ENCODE measurements around the gene WDR6. TPM values are rescaled to one million over a fixed set of nuclear protein-coding genes. Genes with fewer than 3 reads are reported as not detected.
A peak's percentile ranks its signal among the peaks of the same experiment; 100 is the strongest.
"Not testable (repeated sequence)": the region's sequence is repeated elsewhere in the genome, so short reads cannot be mapped to it uniquely, and the experiment has no call there.

The WDR6 gene
- total RNA-seq, 1 donor from 2014 or later, result 54.3 TPM

- Histone ChIP-seq H3K9ac (ENCODE audit: low read depth in 1 of 3, low read length in 3 of 3) (no peak overlapping the region), H3K4me3 (ENCODE audit: low read length in 3 of 3) (no peak overlapping the region), H3K9me3 (ENCODE audit: control insufficient read depth in 3 of 3, low read length in 3 of 3) (no peaks in the 10 kb centered on the region), H3K27me3 (ENCODE audit: control insufficient read depth in 3 of 3, insufficient read depth in 3 of 3, low read length in 3 of 3) (no peaks in the 10 kb centered on the region), H3K27ac (ENCODE audit: low read depth, low read length) (no peak overlapping the region), H3K36me3 (ENCODE audit: control insufficient read depth in 3 of 3, insufficient read depth in 3 of 3, low read length in 3 of 3) (peaks cover 0 to 6% (median 0%) of the 10 kb centered on the region in 3 donors), H3K4me1 (ENCODE audit: control insufficient read depth in 3 of 3, insufficient read depth in 3 of 3, low read length in 3 of 3) (peaks cover 16 to 27% (median 17%) of the 10 kb centered on the region in 3 donors)
These were observed 2.6 kb upstream of the WDR6 start for GRCh38 chr3:49004352-49005302.

DNA sequence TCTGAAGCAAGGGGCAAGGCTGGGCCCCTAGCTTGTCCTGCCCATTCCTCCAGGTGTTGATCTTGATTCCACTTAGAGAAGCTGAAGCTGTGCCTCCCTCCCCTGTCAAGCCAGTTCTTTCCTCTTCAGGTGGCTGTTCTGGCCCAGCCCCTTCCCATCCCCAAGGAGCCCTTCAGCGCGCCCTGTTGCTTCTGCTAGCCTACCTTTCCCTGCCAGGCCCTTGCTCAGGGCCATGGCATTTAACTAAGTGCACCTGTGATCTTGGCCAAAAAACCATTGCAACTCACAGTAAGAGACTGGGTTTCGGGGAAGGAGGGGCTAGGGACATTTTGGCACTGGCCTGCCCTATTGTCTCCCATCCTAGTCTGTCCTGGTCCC lies 1.9 kb upstream of the WDR6 start:
- peaks cover 0 to 6% (median 0%) of the 10 kb centered on the region in 3 donors for H3K36me3 ChIP-seq (ENCODE audit: control insufficient read depth in 3 of 3, insufficient read depth in 3 of 3, low read length in 3 of 3)
- H3K4me3 ChIP-seq (ENCODE audit: low read length in 3 of 3), result no peak overlapping the region
- H3K4me1 ChIP-seq (ENCODE audit: control insufficient read depth in 3 of 3, insufficient read depth in 3 of 3, low read length in 3 of 3), result peaks cover 16 to 27% (median 17%) of the 10 kb centered on the region in 3 donors
- no peak overlapping the region for H3K9ac ChIP-seq (ENCODE audit: low read depth in 1 of 3, low read length in 3 of 3)
- H3K27ac ChIP-seq (ENCODE audit: low read depth, low read length), result no peak overlapping the region
- H3K9me3 ChIP-seq (ENCODE audit: control insufficient read depth in 3 of 3, low read length in 3 of 3), result no peaks in the 10 kb centered on the region
- no peaks in the 10 kb centered on the region for H3K27me3 ChIP-seq (ENCODE audit: control insufficient read depth in 3 of 3, insufficient read depth in 3 of 3, low read length in 3 of 3)

DNA sequence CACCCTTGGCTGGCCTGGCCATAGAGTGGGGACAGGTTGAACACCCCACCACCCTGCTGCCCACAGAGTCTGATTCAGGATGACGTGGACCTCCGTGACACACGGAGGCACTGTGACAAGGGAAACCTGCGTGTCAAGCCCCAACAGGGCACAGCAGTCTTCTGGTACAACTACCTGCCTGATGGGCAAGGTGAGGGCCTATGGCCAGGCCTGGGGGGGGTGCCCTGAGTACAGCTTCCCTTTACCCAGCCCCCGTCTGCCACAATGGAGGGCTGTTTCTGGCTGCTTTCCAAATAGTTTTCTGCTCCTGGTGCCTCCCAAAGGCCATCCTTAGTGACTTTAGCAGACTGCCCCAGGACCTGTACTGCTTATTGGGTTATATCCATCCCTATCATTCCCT lies 1.2 kb upstream of the WDR6 start:
- peaks cover 0 to 6% (median 0%) of the 10 kb centered on the region in 3 donors for H3K36me3 ChIP-seq (ENCODE audit: control insufficient read depth in 3 of 3, insufficient read depth in 3 of 3, low read length in 3 of 3)
- peaks cover 16 to 27% (median 17%) of the 10 kb centered on the region in 3 donors for H3K4me1 ChIP-seq (ENCODE audit: control insufficient read depth in 3 of 3, insufficient read depth in 3 of 3, low read length in 3 of 3)
- H3K4me3 ChIP-seq (ENCODE audit: low read length in 3 of 3), result peak overlapping the region; percentile 89 to 97 (median 95)
- peak overlapping the region in 2 of 3 donors; percentile 93 to 96 for H3K9ac ChIP-seq (ENCODE audit: low read depth in 1 of 3, low read length in 3 of 3)
- no peaks in the 10 kb centered on the region for H3K27me3 ChIP-seq (ENCODE audit: control insufficient read depth in 3 of 3, insufficient read depth in 3 of 3, low read length in 3 of 3)
- H3K27ac ChIP-seq (ENCODE audit: low read depth, low read length), result peak overlapping the region; percentile 98
- no peaks in the 10 kb centered on the region for H3K9me3 ChIP-seq (ENCODE audit: control insufficient read depth in 3 of 3, low read length in 3 of 3)

DNA sequence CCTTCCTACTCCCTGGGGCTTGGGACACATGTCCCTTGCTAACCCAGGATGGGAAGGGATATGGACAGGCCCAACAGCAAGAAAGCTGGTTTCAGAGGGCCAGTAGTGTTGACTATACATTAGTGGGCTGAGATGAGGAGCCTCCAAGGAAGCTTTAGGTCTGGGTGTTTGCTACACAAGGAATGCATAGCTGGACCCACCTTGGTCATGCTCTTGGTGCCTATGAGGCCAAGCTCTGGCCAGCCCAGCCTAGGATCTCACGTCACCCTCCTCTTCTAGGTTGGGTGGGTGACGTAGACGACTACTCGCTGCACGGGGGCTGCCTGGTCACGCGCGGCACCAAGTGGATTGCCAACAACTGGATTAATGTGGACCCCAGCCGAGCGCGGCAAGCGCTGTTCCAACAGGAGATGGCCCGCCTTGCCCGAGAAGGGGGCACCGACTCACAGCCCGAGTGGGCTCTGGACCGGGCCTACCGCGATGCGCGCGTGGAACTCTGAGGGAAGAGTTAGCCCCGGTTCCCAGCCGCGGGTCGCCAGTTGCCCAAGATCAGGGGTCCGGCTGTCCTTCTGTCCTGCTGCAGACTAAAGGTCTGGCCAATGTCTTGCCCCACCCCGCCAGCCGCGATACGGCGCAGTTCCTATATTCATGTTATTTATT lies 653 bp upstream of the WDR6 start:
- Histone ChIP-seq H3K4me3 (ENCODE audit: low read length in 3 of 3) (peak overlapping the region; percentile 89 to 97 (median 95)), H3K4me1 (ENCODE audit: control insufficient read depth in 3 of 3, insufficient read depth in 3 of 3, low read length in 3 of 3) (peaks cover 17 to 30% (median 20%) of the 10 kb centered on the region in 3 donors), H3K36me3 (ENCODE audit: control insufficient read depth in 3 of 3, insufficient read depth in 3 of 3, low read length in 3 of 3) (peaks cover 0 to 6% (median 0%) of the 10 kb centered on the region in 3 donors), H3K27ac (ENCODE audit: low read depth, low read length) (peak overlapping the region; percentile 98), H3K27me3 (ENCODE audit: control insufficient read depth in 3 of 3, insufficient read depth in 3 of 3, low read length in 3 of 3) (no peaks in the 10 kb centered on the region), H3K9ac (ENCODE audit: low read depth in 1 of 3, low read length in 3 of 3) (peak overlapping the region; percentile 92 to 96 (median 93)), H3K9me3 (ENCODE audit: control insufficient read depth in 3 of 3, low read length in 3 of 3) (no peaks in the 10 kb centered on the region)

DNA sequence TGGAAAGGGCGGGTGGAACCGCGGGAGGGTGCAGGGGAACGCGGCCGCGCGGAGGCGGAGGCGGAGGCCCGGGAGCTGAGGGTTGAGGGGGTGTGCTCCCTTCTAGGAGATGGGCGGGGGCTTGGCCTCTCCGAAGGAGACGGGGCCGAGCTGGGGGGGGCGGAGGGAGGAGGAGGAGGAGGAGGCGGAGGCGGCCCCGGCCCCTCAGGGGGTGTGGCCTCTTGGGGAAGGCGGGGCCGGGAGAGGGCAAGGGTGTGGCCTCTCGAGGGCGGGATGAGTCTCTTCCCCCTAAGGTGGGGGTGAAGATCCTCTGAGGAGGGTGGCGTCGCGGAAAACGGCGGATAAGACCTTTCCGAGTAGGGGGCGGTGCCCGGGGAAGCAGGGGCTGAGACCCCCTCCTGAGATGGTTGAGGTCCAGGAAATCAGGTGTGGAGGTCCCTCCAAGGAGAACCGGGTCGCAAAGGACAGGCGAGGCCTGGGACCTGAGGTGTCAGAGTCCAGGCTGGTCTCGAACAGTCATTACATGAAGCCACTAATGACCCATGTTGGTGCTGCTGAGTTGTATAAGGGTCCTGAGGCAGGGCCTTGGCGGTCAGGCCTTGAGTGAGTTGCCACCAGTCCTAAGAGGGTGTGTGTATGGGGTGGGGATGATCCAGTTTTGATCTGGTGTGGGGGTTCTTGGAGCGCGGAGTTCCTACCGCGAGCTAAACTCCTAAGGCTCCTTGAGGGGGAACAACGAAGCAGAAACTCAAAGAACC lies 759 bp downstream of the WDR6 start:
- Histone ChIP-seq H3K4me1 (ENCODE audit: control insufficient read depth in 3 of 3, insufficient read depth in 3 of 3, low read length in 3 of 3) (peaks cover 28 to 44% (median 34%) of the 10 kb centered on the region in 3 donors), H3K27ac (ENCODE audit: low read depth, low read length) (peak overlapping the region; percentile 98), H3K9ac (ENCODE audit: low read depth in 1 of 3, low read length in 3 of 3) (peak overlapping the region; percentile 87 to 96 (median 92)), H3K4me3 (ENCODE audit: low read length in 3 of 3) (peak overlapping the region; percentile 89 to 97 (median 95)), H3K27me3 (ENCODE audit: control insufficient read depth in 3 of 3, insufficient read depth in 3 of 3, low read length in 3 of 3) (no peaks in the 10 kb centered on the region), H3K9me3 (ENCODE audit: control insufficient read depth in 3 of 3, low read length in 3 of 3) (no peaks in the 10 kb centered on the region), H3K36me3 (ENCODE audit: control insufficient read depth in 3 of 3, insufficient read depth in 3 of 3, low read length in 3 of 3) (peaks cover 9 to 12% (median 10%) of the 10 kb centered on the region in 3 donors)

DNA sequence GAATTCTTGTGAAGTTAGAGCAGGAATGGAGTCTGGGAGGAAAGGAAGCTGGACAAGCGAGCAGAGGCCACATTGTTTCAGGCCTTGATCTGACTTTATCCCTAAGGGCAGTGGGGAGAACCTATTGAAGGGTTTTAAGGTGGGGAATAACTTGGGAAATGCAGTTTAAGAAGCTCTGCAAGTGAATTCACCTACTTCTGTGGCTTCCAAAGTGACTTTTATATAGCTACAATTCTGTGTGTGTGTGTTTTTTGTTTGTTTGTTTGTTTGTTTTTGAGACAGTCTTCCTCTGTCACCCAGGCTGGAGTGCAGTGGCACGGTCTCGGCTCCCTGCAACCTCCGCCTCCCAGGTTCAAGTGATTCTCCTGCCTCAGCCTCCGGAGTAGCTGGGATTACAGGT lies 1.4 kb downstream of the WDR6 start:
- peaks cover 11 to 14% (median 13%) of the 10 kb centered on the region in 3 donors for H3K36me3 ChIP-seq (ENCODE audit: control insufficient read depth in 3 of 3, insufficient read depth in 3 of 3, low read length in 3 of 3)
- peaks cover 35 to 51% (median 40%) of the 10 kb centered on the region in 3 donors for H3K4me1 ChIP-seq (ENCODE audit: control insufficient read depth in 3 of 3, insufficient read depth in 3 of 3, low read length in 3 of 3)
- H3K27me3 ChIP-seq (ENCODE audit: control insufficient read depth in 3 of 3, insufficient read depth in 3 of 3, low read length in 3 of 3); H3K9me3 ChIP-seq (ENCODE audit: control insufficient read depth in 3 of 3, low read length in 3 of 3): not testable (repeated sequence)
- peak overlapping the region; percentile 98 for H3K27ac ChIP-seq (ENCODE audit: low read depth, low read length)
- H3K4me3 ChIP-seq (ENCODE audit: low read length in 3 of 3), result peak overlapping the region in 1 of 3 donors; percentile 66
- peak overlapping the region; percentile 66 to 96 (median 92) for H3K9ac ChIP-seq (ENCODE audit: low read depth in 1 of 3, low read length in 3 of 3)

DNA sequence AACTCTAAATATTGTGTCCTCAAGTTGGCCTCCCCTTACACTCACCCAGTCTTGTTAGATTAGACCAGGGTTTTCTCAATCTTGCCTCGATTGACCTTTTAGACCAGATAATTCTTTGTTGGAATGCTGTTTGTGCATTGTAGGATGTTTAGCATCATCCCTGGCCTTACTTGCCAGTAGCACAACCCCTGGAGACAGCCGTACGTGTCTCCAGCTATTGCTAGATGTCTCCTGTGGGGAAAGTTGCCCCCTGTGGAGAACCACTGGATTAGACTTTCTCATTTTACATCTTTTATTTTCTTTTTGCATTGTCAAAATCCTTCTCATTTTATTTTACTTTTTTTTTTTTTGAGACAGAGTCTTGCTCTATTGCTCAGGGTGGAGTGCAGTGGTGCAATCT lies 2.2 kb downstream of the WDR6 start:
- Histone ChIP-seq H3K27ac (ENCODE audit: low read depth, low read length) (no peak overlapping the region), H3K9ac (ENCODE audit: low read depth in 1 of 3, low read length in 3 of 3) (peak overlapping the region in 1 of 3 donors; percentile 20), H3K36me3 (ENCODE audit: control insufficient read depth in 3 of 3, insufficient read depth in 3 of 3, low read length in 3 of 3) (peaks cover 16 to 18% (median 17%) of the 10 kb centered on the region in 3 donors), H3K27me3 (ENCODE audit: control insufficient read depth in 3 of 3, insufficient read depth in 3 of 3, low read length in 3 of 3) (no peaks in the 10 kb centered on the region), H3K4me3 (ENCODE audit: low read length in 3 of 3) (no peak overlapping the region), H3K9me3 (ENCODE audit: control insufficient read depth in 3 of 3, low read length in 3 of 3) (no peaks in the 10 kb centered on the region), H3K4me1 (ENCODE audit: control insufficient read depth in 3 of 3, insufficient read depth in 3 of 3, low read length in 3 of 3) (peaks cover 42 to 59% (median 48%) of the 10 kb centered on the region in 3 donors)

DNA sequence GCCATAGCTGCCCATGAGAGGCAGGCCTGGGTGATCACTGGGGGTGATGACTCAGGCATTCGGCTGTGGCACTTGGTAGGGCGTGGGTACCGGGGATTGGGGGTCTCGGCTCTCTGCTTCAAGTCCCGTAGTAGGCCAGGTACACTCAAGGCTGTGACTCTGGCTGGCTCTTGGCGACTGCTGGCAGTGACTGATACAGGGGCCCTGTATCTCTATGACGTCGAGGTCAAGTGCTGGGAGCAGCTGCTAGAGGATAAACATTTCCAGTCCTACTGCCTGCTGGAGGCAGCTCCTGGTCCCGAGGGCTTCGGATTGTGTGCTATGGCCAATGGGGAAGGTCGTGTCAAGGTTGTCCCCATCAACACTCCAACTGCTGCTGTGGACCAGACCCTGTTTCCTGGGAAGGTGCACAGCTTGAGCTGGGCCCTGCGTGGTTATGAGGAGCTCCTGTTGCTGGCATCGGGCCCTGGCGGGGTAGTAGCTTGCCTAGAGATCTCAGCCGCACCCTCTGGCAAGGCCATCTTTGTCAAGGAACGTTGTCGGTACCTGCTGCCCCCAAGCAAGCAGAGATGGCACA lies 5.3 kb downstream of the WDR6 start:
- Histone ChIP-seq H3K27ac (ENCODE audit: low read depth, low read length) (peak overlapping the region; percentile 82), H3K4me3 (ENCODE audit: low read length in 3 of 3) (peak overlapping the region; percentile 1 to 41 (median 15)), H3K36me3 (ENCODE audit: control insufficient read depth in 3 of 3, insufficient read depth in 3 of 3, low read length in 3 of 3) (peaks cover 39 to 42% (median 39%) of the 10 kb centered on the region in 3 donors), H3K4me1 (ENCODE audit: control insufficient read depth in 3 of 3, insufficient read depth in 3 of 3, low read length in 3 of 3) (peaks cover 38 to 50% (median 45%) of the 10 kb centered on the region in 3 donors), H3K9ac (ENCODE audit: low read depth in 1 of 3, low read length in 3 of 3) (peak overlapping the region in 2 of 3 donors; percentile 51 to 73), H3K27me3 (ENCODE audit: control insufficient read depth in 3 of 3, insufficient read depth in 3 of 3, low read length in 3 of 3) (no peaks in the 10 kb centered on the region), H3K9me3 (ENCODE audit: control insufficient read depth in 3 of 3, low read length in 3 of 3) (no peaks in the 10 kb centered on the region)

GRCh38 chr3:49013113-49013737 lies 6.0 kb downstream of the WDR6 start:
- H3K36me3 ChIP-seq (ENCODE audit: control insufficient read depth in 3 of 3, insufficient read depth in 3 of 3, low read length in 3 of 3), result peaks cover 38 to 42% (median 39%) of the 10 kb centered on the region in 3 donors

More at GRCh38 chr3:49013113-49013737, 6.0 kb downstream of the WDR6 start:
- H3K9ac ChIP-seq (ENCODE audit: low read depth in 1 of 3, low read length in 3 of 3), result peak overlapping the region in 2 of 3 donors; percentile 57 to 73
- H3K4me3 ChIP-seq (ENCODE audit: low read length in 3 of 3), result peak overlapping the region in 2 of 3 donors; percentile 34 to 41
- no peaks in the 10 kb centered on the region for H3K27me3 ChIP-seq (ENCODE audit: control insufficient read depth in 3 of 3, insufficient read depth in 3 of 3, low read length in 3 of 3)
- peak overlapping the region; percentile 82 for H3K27ac ChIP-seq (ENCODE audit: low read depth, low read length)
- H3K4me1 ChIP-seq (ENCODE audit: control insufficient read depth in 3 of 3, insufficient read depth in 3 of 3, low read length in 3 of 3), result peaks cover 39 to 51% (median 45%) of the 10 kb centered on the region in 3 donors
- no peaks in the 10 kb centered on the region for H3K9me3 ChIP-seq (ENCODE audit: control insufficient read depth in 3 of 3, low read length in 3 of 3)

All from skeletal muscle tissue (tissue), 4 donors.